HG02610 (cell line): ENCODE results near the gene RERG.
A peak's percentile ranks its signal among the peaks of the same experiment; 100 is the strongest.
"Not testable (repeated sequence)": the region's sequence is repeated elsewhere in the genome, so short reads cannot be mapped to it uniquely, and the experiment has no call there.

ENCODE experiments used
- ATAC-seq: cut with Tn5 transposase; IDR thresholded peaks from one replicate; pipeline ENCODE4 v1.9.1; 2021; ENCODE audit warnings: mild to moderate bottlenecking, moderate library complexity; ENCODE audit not compliant: unreplicated experiment

RERG gene

GRCh38 chr12:15220915-15221885 is at the start of gene RERG:
RERG (minus strand) TSS chr12:15221417; CDS start chr12:15217489, 3,928 bp downstream.
- ATAC-seq = peak; percentile 97

GRCh38 chr12:15270591-15270990 is 49.4 kb upstream of the RERG start:
- ATAC-seq = no peak

- peak; percentile 77 for ATAC-seq
Observed at GRCh38 chr12:15268927-15269552, 47.8 kb upstream of the RERG start.

GRCh38 chr12:15268309-15268708 is 47.1 kb upstream of the RERG start:
- ATAC-seq = no peak

GRCh38 chr12:15265875-15266274 is 44.7 kb upstream of the RERG start:
- no peak for ATAC-seq

- ATAC-seq = no peak
Observed at GRCh38 chr12:15256761-15257160, 35.5 kb upstream of the RERG start.

- no peak for ATAC-seq
Observed at GRCh38 chr12:15253990-15254389, 32.8 kb upstream of the RERG start.

- no peak for ATAC-seq
Observed at GRCh38 chr12:15244926-15245325, 23.7 kb upstream of the RERG start.

- no peak for ATAC-seq
Observed at GRCh38 chr12:15244341-15244740, 23.1 kb upstream of the RERG start.

- no peak for ATAC-seq
Observed at GRCh38 chr12:15243102-15243501, 21.9 kb upstream of the RERG start.

- no peak for ATAC-seq
Observed at GRCh38 chr12:15240898-15241297, 19.7 kb upstream of the RERG start.

GRCh38 chr12:15234508-15234907 is 13.3 kb upstream of the RERG start:
- ATAC-seq = no peak

GRCh38 chr12:15234011-15234410 is 12.8 kb upstream of the RERG start:
- ATAC-seq = no peak

GRCh38 chr12:15232959-15233358 is 11.7 kb upstream of the RERG start:
- ATAC-seq = no peak

GRCh38 chr12:15231493-15231892 is 10.3 kb upstream of the RERG start:
- ATAC-seq = no peak

GRCh38 chr12:15230751-15231150 is 9.5 kb upstream of the RERG start:
- ATAC-seq = no peak

GRCh38 chr12:15230137-15230536 is 8.9 kb upstream of the RERG start:
- no peak for ATAC-seq

- ATAC-seq = peak; percentile 60
Observed at GRCh38 chr12:15227004-15227679, 5.9 kb upstream of the RERG start.

GRCh38 chr12:15225863-15226218 is 4.6 kb upstream of the RERG start:
- ATAC-seq = not testable (repeated sequence)

- no peak for ATAC-seq
Observed at GRCh38 chr12:15225136-15225862, 4.1 kb upstream of the RERG start.

GRCh38 chr12:15222219-15222618 is 1.0 kb upstream of the RERG start:
- ATAC-seq = no peak
